ENCODE results near the gene USO1.

GRCh38 chr4:75817901-75818300 is 93.5 kb downstream of the USO1 start:
- TF ChIP-seq CTCF (conservative IDR thresholded peaks at IDR 0.05 in 1 of 2, IDR thresholded peaks at IDR 0.05 in 1 of 2; ENCODE audit: extremely low read depth in 1 of 2, insufficient read depth in 1 of 2, low read depth in 1 of 2, low read length in 2 of 2), result no peak
- no peak for TF ChIP-seq EZH2 (IDR thresholded peaks at IDR 0.05; ENCODE audit: borderline replicate concordance, low read length)
